H9 (cell line): ENCODE measurements around the gene MAN1A1. TPM values are rescaled to one million over a fixed set of nuclear protein-coding genes. Genes with fewer than 3 reads are reported as not detected.
A peak's percentile ranks its signal among the peaks of the same experiment; 100 is the strongest.

Experiments used
- DNase-seq: peaks from one replicate; pipeline ENCODE4 v3.0.0-alpha.2; 2017
- H2AFZ ChIP-seq: one replicate; pipeline ENCODE4 v1.6.1; 2013; ENCODE audit warnings: mild to moderate bottlenecking, low read length, control low read depth, moderate library complexity
- H2AK5ac ChIP-seq: 2 replicates; pipeline ENCODE4 v1.6.1; 2013; ENCODE audit warnings: low read length, control low read depth, mixed read lengths; ENCODE audit not compliant: insufficient read length
- H2BK120ac ChIP-seq: one replicate; pipeline ENCODE4 v1.6.1; 2013; ENCODE audit warnings: low read depth, mild to moderate bottlenecking, low read length, control low read depth, inconsistent platforms; ENCODE audit not compliant: poor library complexity, severe bottlenecking
- H2BK12ac ChIP-seq: 2 replicates; pipeline ENCODE4 v1.6.1; 2013; ENCODE audit warnings: low read length, control low read depth, mixed read lengths, low read depth; ENCODE audit not compliant: insufficient read length
- H2BK15ac ChIP-seq: 2 replicates; pipeline ENCODE4 v1.6.1; 2013; ENCODE audit warnings: low read depth, low read length, control low read depth
- H2BK20ac ChIP-seq: one replicate; pipeline ENCODE4 v1.6.1; 2013; ENCODE audit warnings: low read depth, mild to moderate bottlenecking, low read length, control low read depth, inconsistent platforms; ENCODE audit not compliant: poor library complexity, severe bottlenecking
- H2BK5ac ChIP-seq: 2 replicates; pipeline ENCODE4 v1.6.1; 2013; ENCODE audit warnings: low read length, control low read depth, mixed read lengths; ENCODE audit not compliant: insufficient read length
- H3K14ac ChIP-seq: 2 replicates; pipeline ENCODE4 v1.6.1; 2013; ENCODE audit warnings: low read length, control low read depth; ENCODE audit not compliant: insufficient read depth
- H3K18ac ChIP-seq: 2 replicates; pipeline ENCODE4 v1.6.1; 2013; ENCODE audit warnings: low read depth, mild to moderate bottlenecking, mixed read lengths, low read length, control low read depth; ENCODE audit not compliant: insufficient read length
- H3K23ac ChIP-seq: 2 replicates; pipeline ENCODE4 v1.6.1; 2013; ENCODE audit warnings: low read length, control low read depth, mixed read lengths, low read depth; ENCODE audit not compliant: insufficient read length
- H3K23me2 ChIP-seq: 2 replicates; pipeline ENCODE4 v1.6.1; 2013; ENCODE audit warnings: low read depth, mild to moderate bottlenecking, mixed read lengths, low read length, control low read depth; ENCODE audit not compliant: insufficient read length, poor library complexity, severe bottlenecking
- H3K27ac ChIP-seq: 2 replicates; pipeline ENCODE4 v1.5.1; 2013; ENCODE audit warnings: low read length, control low read depth, mixed read lengths, low read depth; ENCODE audit not compliant: insufficient read length
- H3K27me3 ChIP-seq: 2 replicates; pipeline ENCODE4 v1.6.1; 2013; ENCODE audit warnings: low read length, control low read depth, inconsistent platforms; ENCODE audit not compliant: insufficient read depth
- H3K4ac ChIP-seq: 2 replicates; pipeline ENCODE4 v1.6.1; 2013; ENCODE audit warnings: low read depth, mild to moderate bottlenecking, control low read depth, inconsistent platforms, low read length, moderate library complexity
- H3K4me1 ChIP-seq: 2 replicates; pipeline ENCODE4 v1.6.1; 2013; ENCODE audit warnings: low read length, control low read depth, inconsistent platforms; ENCODE audit not compliant: insufficient read depth
- H3K4me2 ChIP-seq: 2 replicates; pipeline ENCODE4 v1.6.1; 2013; ENCODE audit warnings: low read length, control low read depth, mixed read lengths; ENCODE audit not compliant: insufficient read length, insufficient read depth
- H3K56ac ChIP-seq: 2 replicates; pipeline ENCODE4 v1.6.1; 2013; ENCODE audit warnings: low read depth, mild to moderate bottlenecking, mixed read lengths, low read length, control low read depth; ENCODE audit not compliant: insufficient read length
- H3K79me1 ChIP-seq: 2 replicates; pipeline ENCODE4 v1.6.1; 2013; ENCODE audit warnings: low read depth, mild to moderate bottlenecking, moderate library complexity, low read length, control low read depth, inconsistent platforms; ENCODE audit not compliant: insufficient read depth, poor library complexity, severe bottlenecking
- H3K79me2 ChIP-seq: 2 replicates; pipeline ENCODE4 v1.6.1; 2013; ENCODE audit warnings: low read length, control low read depth, inconsistent platforms; ENCODE audit not compliant: insufficient read depth
- H3K9ac ChIP-seq: 2 replicates; pipeline ENCODE4 v1.6.1; 2013; ENCODE audit warnings: low read length, control low read depth, mixed read lengths; ENCODE audit not compliant: insufficient read length; ENCODE audit errors: extremely low read depth
- H3K9me3 ChIP-seq: one replicate; pipeline ENCODE4 v1.6.1; 2013; ENCODE audit warnings: low read depth, low read length, inconsistent platforms; ENCODE audit not compliant: control insufficient read depth
- H3T11ph ChIP-seq: one replicate; pipeline ENCODE4 v1.6.1; 2013; ENCODE audit warnings: mild to moderate bottlenecking, low read length, control low read depth, inconsistent platforms
- H4K20me1 ChIP-seq: one replicate; pipeline ENCODE4 v1.6.1; 2013; ENCODE audit not compliant: control insufficient read depth, insufficient read length, insufficient read depth
- H4K5ac ChIP-seq: 2 replicates; pipeline ENCODE4 v1.6.1; 2013; ENCODE audit warnings: low read depth, mild to moderate bottlenecking, mixed read lengths, low read length, control low read depth; ENCODE audit not compliant: insufficient read length
- H4K8ac ChIP-seq: replicated peaks from 2 replicates; pipeline ENCODE4 v1.6.1; 2013; ENCODE audit warnings: low read length, control low read depth, mixed read lengths, low read depth; ENCODE audit not compliant: insufficient read length
- H4K91ac ChIP-seq: 2 replicates; pipeline ENCODE4 v1.6.1; 2013; ENCODE audit warnings: low read depth, mild to moderate bottlenecking, moderate library complexity, mixed read lengths, low read length, control low read depth; ENCODE audit not compliant: insufficient read length
- H3K27ac Mint-ChIP-seq, 3 experiments: 2 replicates in 2 of 3; 3 replicates in 1 of 3; pipeline ENCODE4 v1.8.0; 2020 to 2021; ENCODE audit warnings: mixed read lengths in 3 of 3, mild to moderate bottlenecking in 1 of 3, moderate library complexity in 1 of 3
- H3K27me3 Mint-ChIP-seq: 2 replicates; pipeline ENCODE4 v1.8.0; 2021; ENCODE audit warnings: low read depth, mild to moderate bottlenecking, moderate library complexity, mixed read lengths
- H3K36me3 Mint-ChIP-seq, 3 experiments: 2 replicates in 2 of 3; 3 replicates in 1 of 3; pipeline ENCODE4 v1.8.0; 2020 to 2021; ENCODE audit warnings: low read depth in 3 of 3, mixed read lengths in 3 of 3; ENCODE audit not compliant: insufficient read depth in 1 of 3
- H3K4me1 Mint-ChIP-seq, 2 experiments: 2 replicates each; pipeline ENCODE4 v1.8.0; 2020; ENCODE audit warnings: mixed read lengths in 2 of 2
- H3K4me3 Mint-ChIP-seq, 2 experiments: 2 replicates in 1 of 2; 3 replicates in 1 of 2; pipeline ENCODE4 v1.8.0; 2020 to 2021; ENCODE audit warnings: mild to moderate bottlenecking in 2 of 2, mixed read lengths in 2 of 2, moderate library complexity in 1 of 2
- H3K9me3 Mint-ChIP-seq, 2 experiments: 2 replicates in 1 of 2; 3 replicates in 1 of 2; pipeline ENCODE4 v1.8.0; 2020; ENCODE audit warnings: mild to moderate bottlenecking in 2 of 2, mixed read lengths in 2 of 2, moderate library complexity in 1 of 2
- WGBS: extraction: QIAGEN DNeasy Blood & Tissue Kit; methylation state at CpG from one replicate; pipeline ENCODE4 v1.1.7; 2013; ENCODE audit warnings: missing lambda C conversion rate, low lambda C conversion rate, mixed read lengths; ENCODE audit not compliant: insufficient read length; ENCODE audit errors: extremely low coverage; 5-methylcytosine and 5-hydroxymethylcytosine counted together
- total RNA-seq: library from RNA; stranded (reverse); gene quantifications from 2 replicates; pipeline ENCODE4 v1.2.1, GENCODE V29; 2021
- TF ChIP-seq, protein P1 (sequence below): fragments of 200-600 bp; sonication (generic); conservative IDR thresholded peaks from 3 replicates; pipeline ENCODE4 v1.8.0; 2021; ENCODE audit warnings: antibody characterized with exemption, mild to moderate bottlenecking

The MAN1A1 gene
- total RNA-seq, 1 experiment from 2014 or later: 1.6 TPM

DNA sequence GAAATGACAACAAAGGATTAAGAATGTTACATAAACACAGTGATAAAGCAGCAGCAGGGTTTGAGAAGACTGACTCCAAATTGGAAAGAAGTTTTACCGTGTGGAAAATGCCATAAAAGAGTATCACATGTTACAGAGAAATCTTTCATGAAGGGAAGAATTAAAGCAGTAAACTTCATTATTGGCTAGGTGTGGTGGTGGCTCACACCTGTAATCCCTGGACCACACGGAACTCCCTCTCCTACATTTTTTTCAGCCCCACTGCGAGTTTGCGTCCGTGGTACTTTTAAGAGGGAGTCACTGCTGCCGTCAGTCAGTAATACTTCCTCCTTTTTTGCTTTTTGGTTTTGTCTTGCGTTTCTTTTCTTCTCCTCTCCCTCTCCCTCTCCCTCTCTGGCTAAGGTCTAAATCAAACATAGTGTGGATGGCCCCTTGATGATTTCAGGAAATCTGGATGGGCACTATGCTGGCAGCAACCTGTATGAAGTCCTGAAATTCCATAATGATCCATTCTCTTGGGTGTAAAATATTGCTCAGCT is 112.3 kb downstream of the MAN1A1 start:
- H3K27ac Mint-ChIP-seq: peak overlapping the region in 2 of 3 experiments; percentile 6 to 49; a peak in 3 of 7 replicates
- TF ChIP-seq, protein P1, sequence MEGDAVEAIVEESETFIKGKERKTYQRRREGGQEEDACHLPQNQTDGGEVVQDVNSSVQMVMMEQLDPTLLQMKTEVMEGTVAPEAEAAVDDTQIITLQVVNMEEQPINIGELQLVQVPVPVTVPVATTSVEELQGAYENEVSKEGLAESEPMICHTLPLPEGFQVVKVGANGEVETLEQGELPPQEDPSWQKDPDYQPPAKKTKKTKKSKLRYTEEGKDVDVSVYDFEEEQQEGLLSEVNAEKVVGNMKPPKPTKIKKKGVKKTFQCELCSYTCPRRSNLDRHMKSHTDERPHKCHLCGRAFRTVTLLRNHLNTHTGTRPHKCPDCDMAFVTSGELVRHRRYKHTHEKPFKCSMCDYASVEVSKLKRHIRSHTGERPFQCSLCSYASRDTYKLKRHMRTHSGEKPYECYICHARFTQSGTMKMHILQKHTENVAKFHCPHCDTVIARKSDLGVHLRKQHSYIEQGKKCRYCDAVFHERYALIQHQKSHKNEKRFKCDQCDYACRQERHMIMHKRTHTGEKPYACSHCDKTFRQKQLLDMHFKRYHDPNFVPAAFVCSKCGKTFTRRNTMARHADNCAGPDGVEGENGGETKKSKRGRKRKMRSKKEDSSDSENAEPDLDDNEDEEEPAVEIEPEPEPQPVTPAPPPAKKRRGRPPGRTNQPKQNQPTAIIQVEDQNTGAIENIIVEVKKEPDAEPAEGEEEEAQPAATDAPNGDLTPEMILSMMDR: no peak
- Histone ChIP-seq H4K20me1 (no peaks in the 10 kb centered on the region), H3K79me1 (no peaks in the 10 kb centered on the region), H3K18ac (peak overlapping the region; percentile 39), H3K56ac (no peak overlapping the region), H3K79me2 (no peaks in the 10 kb centered on the region), H2BK5ac (no peak overlapping the region), H3K9ac (no peak overlapping the region), H3K4me2 (no peak overlapping the region), H4K91ac (no peak overlapping the region), H2BK15ac (no peak overlapping the region), H2BK120ac (no peak overlapping the region), H3K23ac (no peak overlapping the region), H4K5ac (no peak overlapping the region), H2AFZ (no peak overlapping the region), H2BK12ac (no peak overlapping the region), H3K9me3 (peaks cover 5% of the 10 kb centered on the region), H3K14ac (no peak overlapping the region), H2BK20ac (no peak overlapping the region), H2AK5ac (no peak overlapping the region), H3K27me3 (no peaks in the 10 kb centered on the region), H3K23me2 (no peaks in the 10 kb centered on the region), H3K4ac (no peak overlapping the region), H4K8ac (no peak overlapping the region), H3T11ph (no peak overlapping the region), H3K27ac (no peak overlapping the region), H3K4me1 (peaks cover 2% of the 10 kb centered on the region; the same call in 1 of the 2 replicates)
- H3K36me3 Mint-ChIP-seq: peaks cover 0 to 5% (median 4%) of the 10 kb centered on the region in 3 experiments; a peak in 3 of 7 replicates
- H3K9me3 Mint-ChIP-seq: peaks cover 3 to 7% of the 10 kb centered on the region in 2 experiments; a peak in 4 of 5 replicates
- WGBS: no CpG with 5 or more reads among the region's 7 CpGs
- DNase-seq: no peak
- peaks cover 12 to 17% of the 10 kb centered on the region in 2 experiments; a peak in 3 of 4 replicates for H3K4me1 Mint-ChIP-seq
- no peak overlapping the region for H3K4me3 Mint-ChIP-seq
- H3K27me3 Mint-ChIP-seq: no peaks in the 10 kb centered on the region
